ENCODE data around the gene LAMTOR5.

DNA sequence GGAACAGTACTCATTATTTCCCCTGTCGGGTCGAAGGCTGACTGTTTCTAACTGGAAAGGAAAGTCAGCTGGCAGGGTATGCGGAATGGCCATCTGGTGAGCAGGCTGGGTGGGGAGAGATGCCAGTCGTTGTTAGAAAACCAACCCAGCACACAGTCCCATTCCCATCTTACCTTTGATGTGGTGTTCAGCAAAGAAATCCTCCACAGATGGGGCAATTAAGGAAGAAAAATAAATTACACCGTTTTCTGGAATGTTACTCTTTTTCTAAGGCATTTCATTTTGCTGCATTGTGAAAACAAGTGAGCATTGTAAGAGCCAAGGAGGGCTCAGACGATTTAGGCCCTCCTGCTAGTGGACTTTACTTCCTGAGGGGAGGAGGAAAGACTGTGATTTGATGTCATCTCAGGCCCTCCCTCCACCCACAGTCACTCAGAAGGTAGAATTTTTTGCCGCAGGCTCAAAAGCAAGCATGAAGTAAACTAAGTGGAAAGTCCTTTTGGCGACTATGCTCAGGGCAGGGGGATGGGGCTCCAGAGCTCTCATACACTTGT lies 16.7 kb downstream of the LAMTOR5 start, which contains the start of gene SLC16A4:
- no peak for TF ChIP-seq EP300 (conservative IDR thresholded peaks at IDR 0.05; ENCODE audit: poor library complexity, severe bottlenecking)
- TF ChIP-seq, protein P1, sequence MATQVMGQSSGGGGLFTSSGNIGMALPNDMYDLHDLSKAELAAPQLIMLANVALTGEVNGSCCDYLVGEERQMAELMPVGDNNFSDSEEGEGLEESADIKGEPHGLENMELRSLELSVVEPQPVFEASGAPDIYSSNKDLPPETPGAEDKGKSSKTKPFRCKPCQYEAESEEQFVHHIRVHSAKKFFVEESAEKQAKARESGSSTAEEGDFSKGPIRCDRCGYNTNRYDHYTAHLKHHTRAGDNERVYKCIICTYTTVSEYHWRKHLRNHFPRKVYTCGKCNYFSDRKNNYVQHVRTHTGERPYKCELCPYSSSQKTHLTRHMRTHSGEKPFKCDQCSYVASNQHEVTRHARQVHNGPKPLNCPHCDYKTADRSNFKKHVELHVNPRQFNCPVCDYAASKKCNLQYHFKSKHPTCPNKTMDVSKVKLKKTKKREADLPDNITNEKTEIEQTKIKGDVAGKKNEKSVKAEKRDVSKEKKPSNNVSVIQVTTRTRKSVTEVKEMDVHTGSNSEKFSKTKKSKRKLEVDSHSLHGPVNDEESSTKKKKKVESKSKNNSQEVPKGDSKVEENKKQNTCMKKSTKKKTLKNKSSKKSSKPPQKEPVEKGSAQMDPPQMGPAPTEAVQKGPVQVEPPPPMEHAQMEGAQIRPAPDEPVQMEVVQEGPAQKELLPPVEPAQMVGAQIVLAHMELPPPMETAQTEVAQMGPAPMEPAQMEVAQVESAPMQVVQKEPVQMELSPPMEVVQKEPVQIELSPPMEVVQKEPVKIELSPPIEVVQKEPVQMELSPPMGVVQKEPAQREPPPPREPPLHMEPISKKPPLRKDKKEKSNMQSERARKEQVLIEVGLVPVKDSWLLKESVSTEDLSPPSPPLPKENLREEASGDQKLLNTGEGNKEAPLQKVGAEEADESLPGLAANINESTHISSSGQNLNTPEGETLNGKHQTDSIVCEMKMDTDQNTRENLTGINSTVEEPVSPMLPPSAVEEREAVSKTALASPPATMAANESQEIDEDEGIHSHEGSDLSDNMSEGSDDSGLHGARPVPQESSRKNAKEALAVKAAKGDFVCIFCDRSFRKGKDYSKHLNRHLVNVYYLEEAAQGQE (IDR thresholded peaks at IDR 0.05; ENCODE audit: borderline replicate concordance), result no peak
- TF ChIP-seq, protein P2, sequence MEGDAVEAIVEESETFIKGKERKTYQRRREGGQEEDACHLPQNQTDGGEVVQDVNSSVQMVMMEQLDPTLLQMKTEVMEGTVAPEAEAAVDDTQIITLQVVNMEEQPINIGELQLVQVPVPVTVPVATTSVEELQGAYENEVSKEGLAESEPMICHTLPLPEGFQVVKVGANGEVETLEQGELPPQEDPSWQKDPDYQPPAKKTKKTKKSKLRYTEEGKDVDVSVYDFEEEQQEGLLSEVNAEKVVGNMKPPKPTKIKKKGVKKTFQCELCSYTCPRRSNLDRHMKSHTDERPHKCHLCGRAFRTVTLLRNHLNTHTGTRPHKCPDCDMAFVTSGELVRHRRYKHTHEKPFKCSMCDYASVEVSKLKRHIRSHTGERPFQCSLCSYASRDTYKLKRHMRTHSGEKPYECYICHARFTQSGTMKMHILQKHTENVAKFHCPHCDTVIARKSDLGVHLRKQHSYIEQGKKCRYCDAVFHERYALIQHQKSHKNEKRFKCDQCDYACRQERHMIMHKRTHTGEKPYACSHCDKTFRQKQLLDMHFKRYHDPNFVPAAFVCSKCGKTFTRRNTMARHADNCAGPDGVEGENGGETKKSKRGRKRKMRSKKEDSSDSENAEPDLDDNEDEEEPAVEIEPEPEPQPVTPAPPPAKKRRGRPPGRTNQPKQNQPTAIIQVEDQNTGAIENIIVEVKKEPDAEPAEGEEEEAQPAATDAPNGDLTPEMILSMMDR (IDR thresholded peaks at IDR 0.05; ENCODE audit: poor library complexity, severe bottlenecking), result no peak
- TF ChIP-seq TAF1 (IDR thresholded peaks at IDR 0.05; ENCODE audit: low read depth), result no peak
- TF ChIP-seq EZH2 (IDR thresholded peaks at IDR 0.05; ENCODE audit: borderline replicate concordance, insufficient read depth, low read length, poor library complexity, severe bottlenecking), result no peak
- no peak for TF ChIP-seq POLR2AphosphoS5 (IDR thresholded peaks at IDR 0.05)
- TF ChIP-seq SMC3 (conservative IDR thresholded peaks at IDR 0.05; ENCODE audit: poor library complexity), result no peak
- no peak for TF ChIP-seq MXI1 (conservative IDR thresholded peaks at IDR 0.05; ENCODE audit: poor library complexity, severe bottlenecking)
